ENCODE results near the gene KRTAP10-7.
"Not testable (repeated sequence)": the region's sequence is repeated elsewhere in the genome, so short reads cannot be mapped to it uniquely, and the experiment has no call there.

Gene KRTAP10-7

GRCh38 chr21:44578371-44579055, 21.9 kb upstream of the KRTAP10-7 start:
- H3K27me3 ChIP-seq (ENCODE audit: control insufficient read depth, low read length), result no peaks in the 10 kb centered on the region
- no peaks in the 10 kb centered on the region for H3K36me3 ChIP-seq (ENCODE audit: control insufficient read depth, low read length)
- no peak overlapping the region for H3K27ac ChIP-seq (ENCODE audit: low read depth, low read length)
- no peaks in the 10 kb centered on the region for H3K79me2 ChIP-seq (ENCODE audit: control insufficient read depth, low read length)
- H3K9me3 ChIP-seq (ENCODE audit: control insufficient read depth, insufficient read depth, low read length), result peaks cover 13% of the 10 kb centered on the region; the same call in 1 of the 2 replicates
- no peak overlapping the region for H3K4me3 ChIP-seq (ENCODE audit: low read length)
- no peaks in the 10 kb centered on the region for H3K4me1 ChIP-seq (ENCODE audit: control insufficient read depth, low read length)
- H3K9me2 ChIP-seq (replicated peaks; ENCODE audit: control insufficient read depth, low read length), result no peaks in the 10 kb centered on the region
- H4K20me1 ChIP-seq (ENCODE audit: control insufficient read depth, insufficient read depth, low read depth, low read length), result no peaks in the 10 kb centered on the region
- H3K4me2 ChIP-seq (ENCODE audit: low read length), result no peak overlapping the region
- no peaks in the 10 kb centered on the region for H3F3A ChIP-seq (ENCODE audit: control insufficient read depth, insufficient read depth)
- TF ChIP-seq CTCF (IDR thresholded peaks at IDR 0.05; ENCODE audit: low read depth, low read length, poor library complexity, severe bottlenecking) (no peak), EZH2phosphoT487 (IDR thresholded peaks at IDR 0.05; ENCODE audit: borderline replicate concordance, low read length) (no peak)

GRCh38 chr21:44579056-44579832, 21.2 kb upstream of the KRTAP10-7 start:
- H3F3A ChIP-seq (ENCODE audit: control insufficient read depth, insufficient read depth), result no peaks in the 10 kb centered on the region
- H3K4me1 ChIP-seq (ENCODE audit: control insufficient read depth, low read length), result no peaks in the 10 kb centered on the region
- no peaks in the 10 kb centered on the region for H3K36me3 ChIP-seq (ENCODE audit: control insufficient read depth, low read length)
- H3K4me2 ChIP-seq (ENCODE audit: low read length), result no peak overlapping the region
- H3K4me3 ChIP-seq (ENCODE audit: low read length), result no peak overlapping the region
- H3K79me2 ChIP-seq (ENCODE audit: control insufficient read depth, low read length), result no peaks in the 10 kb centered on the region
- TF ChIP-seq EZH2phosphoT487 (IDR thresholded peaks at IDR 0.05; ENCODE audit: borderline replicate concordance, low read length), result no peak
- peaks cover 13% of the 10 kb centered on the region; the same call in 1 of the 2 replicates for H3K9me3 ChIP-seq (ENCODE audit: control insufficient read depth, insufficient read depth, low read length)
- H4K20me1 ChIP-seq (ENCODE audit: control insufficient read depth, insufficient read depth, low read depth, low read length), result no peaks in the 10 kb centered on the region
- no peaks in the 10 kb centered on the region for H3K27me3 ChIP-seq (ENCODE audit: control insufficient read depth, low read length)
- H3K9me2 ChIP-seq (replicated peaks; ENCODE audit: control insufficient read depth, low read length), result no peaks in the 10 kb centered on the region
- H3K27ac ChIP-seq (ENCODE audit: low read depth, low read length), result no peak overlapping the region

DNA sequence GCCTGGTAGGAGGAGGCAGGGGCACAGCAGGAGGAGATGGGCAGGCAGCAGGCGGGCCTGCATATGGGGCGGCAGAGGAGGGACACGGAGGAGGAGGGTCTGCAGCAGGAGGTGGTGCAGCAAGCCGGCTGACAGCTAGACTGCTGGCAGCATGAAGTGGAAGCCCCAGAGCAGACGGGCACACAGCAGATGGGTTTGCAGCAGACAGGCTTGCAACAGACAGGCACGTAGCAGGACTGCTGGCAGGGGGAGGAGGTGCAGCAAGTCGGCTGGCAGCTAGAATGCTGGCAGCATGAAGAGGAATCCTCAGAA, 20.6 kb upstream of the KRTAP10-7 start:
- no peak for TF ChIP-seq CTCF (IDR thresholded peaks at IDR 0.05; ENCODE audit: low read depth, low read length, poor library complexity, severe bottlenecking)
- TF ChIP-seq EZH2phosphoT487 (IDR thresholded peaks at IDR 0.05; ENCODE audit: borderline replicate concordance, low read length), result no peak
- H4K20me1 ChIP-seq (ENCODE audit: control insufficient read depth, insufficient read depth, low read depth, low read length), result no peaks in the 10 kb centered on the region
- H3K36me3 ChIP-seq (ENCODE audit: control insufficient read depth, low read length), result no peaks in the 10 kb centered on the region
- H3K9me3 ChIP-seq (ENCODE audit: control insufficient read depth, insufficient read depth, low read length), result peaks cover 13% of the 10 kb centered on the region; the same call in 1 of the 2 replicates
- no peak overlapping the region for H3K4me3 ChIP-seq (ENCODE audit: low read length)
- H3F3A ChIP-seq (ENCODE audit: control insufficient read depth, insufficient read depth), result no peaks in the 10 kb centered on the region
- H3K9me2 ChIP-seq (replicated peaks; ENCODE audit: control insufficient read depth, low read length), result no peaks in the 10 kb centered on the region
- no peak overlapping the region for H3K4me2 ChIP-seq (ENCODE audit: low read length)
- no peaks in the 10 kb centered on the region for H3K4me1 ChIP-seq (ENCODE audit: control insufficient read depth, low read length)
- no peak overlapping the region for H3K27ac ChIP-seq (ENCODE audit: low read depth, low read length)
- H3K79me2 ChIP-seq (ENCODE audit: control insufficient read depth, low read length), result no peaks in the 10 kb centered on the region
- no peaks in the 10 kb centered on the region for H3K27me3 ChIP-seq (ENCODE audit: control insufficient read depth, low read length)

DNA sequence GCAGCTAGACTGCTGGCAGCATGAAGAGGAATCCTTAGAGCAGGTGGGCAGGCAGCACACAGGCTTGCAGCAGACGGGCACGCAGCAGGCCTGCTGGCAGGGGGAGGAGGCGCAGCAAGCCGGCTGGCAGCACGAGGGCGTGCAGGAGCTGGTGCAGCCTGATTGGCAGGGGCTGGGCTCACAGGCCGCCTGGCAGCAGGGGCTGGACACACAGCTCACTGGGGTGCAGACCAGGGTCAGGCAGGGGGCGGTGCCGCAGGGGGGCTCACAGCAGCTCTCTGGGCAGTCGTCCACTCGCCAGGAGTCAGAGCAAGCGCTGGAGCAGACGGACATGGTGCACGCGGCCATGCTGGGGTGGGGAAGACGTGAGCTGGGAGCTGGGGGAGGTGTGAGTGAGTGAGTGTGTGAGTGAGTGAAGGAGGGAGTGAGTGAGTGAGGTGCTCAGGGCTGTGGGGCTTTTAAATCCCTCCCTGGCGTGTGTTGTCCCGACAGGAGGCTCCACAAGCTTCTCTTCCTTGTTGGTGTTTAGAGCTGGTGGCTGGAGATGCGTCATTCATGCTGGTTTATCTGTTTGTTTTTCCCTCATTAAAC, 20.1 kb upstream of the KRTAP10-7 start, which contains the start of gene KRTAP10-5:
KRTAP10-5 (minus strand) TSS at position 374 of the 591 bp plus-strand sequence; CDS start at position 348, 26 bp downstream.
- H3K79me2 ChIP-seq (ENCODE audit: control insufficient read depth, low read length); H3K27me3 ChIP-seq (ENCODE audit: control insufficient read depth, low read length); H4K20me1 ChIP-seq (ENCODE audit: control insufficient read depth, insufficient read depth, low read depth, low read length); H3K4me1 ChIP-seq (ENCODE audit: control insufficient read depth, low read length); H3K4me2 ChIP-seq (ENCODE audit: low read length); H3K27ac ChIP-seq (ENCODE audit: low read depth, low read length); H3K36me3 ChIP-seq (ENCODE audit: control insufficient read depth, low read length); H3K9me2 ChIP-seq (replicated peaks; ENCODE audit: control insufficient read depth, low read length); H3F3A ChIP-seq (ENCODE audit: control insufficient read depth, insufficient read depth); H3K4me3 ChIP-seq (ENCODE audit: low read length): not testable (repeated sequence)
- peaks cover 13% of the 10 kb centered on the region; the same call in 1 of the 2 replicates for H3K9me3 ChIP-seq (ENCODE audit: control insufficient read depth, insufficient read depth, low read length)
